Hepatocyte (in vitro differentiated cells): ENCODE results near the gene ARAP1. TPM values are rescaled to one million over a fixed set of nuclear protein-coding genes. Genes with fewer than 3 reads are reported as not detected.

Experiments used
- DNase-seq: peaks from one replicate; pipeline ENCODE4 v3.0.0-alpha.2; 2016; ENCODE audit warnings: low spot score
- H2AFZ ChIP-seq: fragments of 200-600 bp; sonication (generic); 2 replicates; pipeline ENCODE4 v1.6.0; 2016; ENCODE audit warnings: antibody characterized with exemption, mild to moderate bottlenecking
- H3K27ac ChIP-seq: fragments of 200-600 bp; sonication (generic); 2 replicates; pipeline ENCODE4 v1.5.1; 2016; ENCODE audit warnings: mild to moderate bottlenecking
- H3K27me3 ChIP-seq: fragments of 200-600 bp; sonication (generic); 2 replicates; pipeline ENCODE4 v1.6.1; 2016
- H3K36me3 ChIP-seq: fragments of 200-600 bp; sonication (generic); replicated peaks from 2 replicates; pipeline ENCODE4 v1.5.1; 2016; ENCODE audit warnings: low read depth; ENCODE audit not compliant: insufficient read depth
- H3K4me1 ChIP-seq: fragments of 200-600 bp; sonication (generic); 2 replicates; pipeline ENCODE4 v1.5.1; 2016; ENCODE audit warnings: mild to moderate bottlenecking, moderate library complexity; ENCODE audit not compliant: insufficient read depth
- H3K4me2 ChIP-seq: fragments of 200-600 bp; sonication (generic); 2 replicates; pipeline ENCODE4 v1.6.0; 2016
- H3K4me3 ChIP-seq: fragments of 200-600 bp; sonication (generic); 2 replicates; pipeline ENCODE4 v1.5.1; 2016; ENCODE audit warnings: mild to moderate bottlenecking
- H3K79me2 ChIP-seq: fragments of 200-600 bp; sonication (generic); 2 replicates; pipeline ENCODE4 v1.6.0; 2017; ENCODE audit warnings: mild to moderate bottlenecking
- H3K9me2 ChIP-seq: fragments of 200-600 bp; sonication (generic); replicated peaks from 2 replicates; pipeline ENCODE4 v1.6.0; 2017; ENCODE audit warnings: mild to moderate bottlenecking; ENCODE audit not compliant: insufficient read depth
- H3K9me3 ChIP-seq: fragments of 200-600 bp; sonication (generic); 2 replicates; pipeline ENCODE4 v1.5.1; 2016; ENCODE audit warnings: low read depth, mild to moderate bottlenecking
- H4K20me1 ChIP-seq: fragments of 200-600 bp; sonication (generic); 2 replicates; pipeline ENCODE4 v1.6.0; 2016; ENCODE audit warnings: mild to moderate bottlenecking; ENCODE audit not compliant: insufficient read depth, poor library complexity, severe bottlenecking
- CTCF ChIP-seq: fragments of 200-600 bp; sonication (generic); IDR thresholded peaks from 2 replicates; pipeline ENCODE4 v1.5.1; 2016; ENCODE audit warnings: antibody characterized with exemption, mild to moderate bottlenecking; ENCODE audit not compliant: poor library complexity
- EZH2 ChIP-seq: fragments of 200-600 bp; sonication (generic); IDR thresholded peaks from 2 replicates; pipeline ENCODE4 v1.6.1; 2016; ENCODE audit warnings: antibody characterized with exemption, mild to moderate bottlenecking, borderline replicate concordance
- EZH2phosphoT487 ChIP-seq: fragments of 200-600 bp; sonication (generic); IDR thresholded peaks from one replicate; pipeline ENCODE4 v1.6.1; 2018; ENCODE audit warnings: antibody characterized with exemption, mild to moderate bottlenecking, low read depth, moderate library complexity; ENCODE audit not compliant: unreplicated experiment, severe bottlenecking
- WGBS: methylation state at CpG from one replicate; pipeline ENCODE4 v1.1.6; 2016; ENCODE audit warnings: low lambda C conversion rate; ENCODE audit errors: missing lambda C conversion rate; 5-methylcytosine and 5-hydroxymethylcytosine counted together
- polyA plus RNA-seq: library from polyadenylated mRNA; unstranded; fragments of >200 nt; fragmentation: Nextera tagmentation; extraction: Ambion mirVana; gene quantifications from 2 replicates; pipeline ENCODE4 v1.2.1, GENCODE V29; 2016
- total RNA-seq: library from RNA; depleted of rRNA; stranded (reverse); fragments of >200 nt; gene quantifications from 2 replicates; pipeline ENCODE4 v1.2.3, GENCODE V29; 2014

The ARAP1 gene
- total and polyA plus RNA-seq, 2 experiments from 2014 or later, result 60.2 to 118 TPM

DNA sequence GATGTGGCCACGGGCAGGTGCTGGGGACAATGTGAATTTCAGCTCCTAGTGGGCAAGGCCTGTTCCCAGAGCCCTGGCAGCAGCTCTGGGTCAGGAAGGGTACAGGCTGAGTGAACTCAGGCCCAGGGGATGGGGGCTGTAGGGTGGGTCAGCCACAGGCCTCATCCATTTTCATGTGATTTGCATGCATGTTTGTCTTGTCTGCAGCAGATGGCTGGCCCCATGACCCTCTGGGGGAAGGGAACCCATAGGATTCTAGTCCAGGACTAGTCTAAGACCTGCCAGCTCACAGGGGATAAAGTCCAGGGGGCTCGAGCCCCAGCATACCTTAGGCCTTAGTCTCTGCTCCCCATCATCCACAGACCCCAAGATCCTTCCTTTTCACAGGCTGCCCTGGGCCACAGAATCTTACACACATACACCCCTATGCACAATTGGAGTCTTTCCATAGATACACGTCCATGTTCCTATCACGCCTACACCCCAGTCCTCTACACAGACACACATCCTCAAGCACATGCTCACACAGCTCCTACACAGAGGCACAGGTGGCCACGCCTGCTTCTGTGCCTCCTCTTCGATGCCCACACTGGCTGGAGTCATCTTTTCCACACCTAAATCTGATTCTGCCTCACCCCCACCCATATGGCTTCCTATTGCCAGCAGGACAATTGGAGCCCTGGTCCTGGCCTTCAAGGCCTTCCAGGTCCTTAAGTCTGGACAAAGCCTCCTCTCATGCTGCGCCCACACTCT lies 103.6 kb downstream of the ARAP1 start:
- no peaks in the 10 kb centered on the region for H3K4me1 ChIP-seq
- H2AFZ ChIP-seq, result no peak overlapping the region
- H4K20me1 ChIP-seq, result no peaks in the 10 kb centered on the region
- TF ChIP-seq CTCF (no peak), EZH2phosphoT487 (no peak)
- H3K4me3 ChIP-seq, result no peak overlapping the region
- WGBS, result 84% methylated on average over 7 of the region's 7 CpGs
- H3K27me3 ChIP-seq, result no peaks in the 10 kb centered on the region
- no peak for DNase-seq
- no peaks in the 10 kb centered on the region for H3K79me2 ChIP-seq
- H3K9me2 ChIP-seq, result no peaks in the 10 kb centered on the region
- H3K27ac ChIP-seq, result no peak overlapping the region
- H3K4me2 ChIP-seq, result no peak overlapping the region
- no peaks in the 10 kb centered on the region for H3K36me3 ChIP-seq
- no peaks in the 10 kb centered on the region for H3K9me3 ChIP-seq

DNA sequence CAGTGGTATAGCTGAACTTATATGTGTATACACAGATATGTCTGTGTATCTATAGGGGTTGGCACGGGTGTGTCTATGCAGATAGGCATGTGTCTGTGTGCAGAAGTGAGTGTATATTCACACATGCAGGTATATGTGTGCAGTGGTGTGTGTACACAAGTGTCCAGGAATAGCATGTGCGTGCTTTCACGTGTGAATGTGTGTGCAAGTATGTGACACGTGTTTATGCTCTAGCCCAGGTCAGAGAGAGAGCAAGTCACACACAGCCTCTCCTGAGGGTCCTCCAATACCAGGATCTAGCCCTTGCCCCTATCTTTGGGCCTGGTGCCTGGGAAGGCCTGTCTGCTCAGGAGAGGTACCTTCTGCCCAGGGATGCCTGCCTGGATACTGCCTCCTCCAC lies 104.3 kb downstream of the ARAP1 start:
- Histone ChIP-seq H3K4me2 (no peak overlapping the region), H3K36me3 (no peaks in the 10 kb centered on the region), H3K27me3 (no peaks in the 10 kb centered on the region), H3K4me1 (peaks cover under 1% of the 10 kb centered on the region), H4K20me1 (no peaks in the 10 kb centered on the region), H3K79me2 (no peaks in the 10 kb centered on the region), H3K9me3 (no peaks in the 10 kb centered on the region), H3K4me3 (no peak overlapping the region), H3K9me2 (no peaks in the 10 kb centered on the region), H2AFZ (no peak overlapping the region), H3K27ac (no peak overlapping the region)
- no peak for TF ChIP-seq EZH2
- no peak for TF ChIP-seq EZH2phosphoT487
- no peak for TF ChIP-seq CTCF
- DNase-seq, result no peak
- 92% methylated on average over 4 of the region's 4 CpGs for WGBS

DNA sequence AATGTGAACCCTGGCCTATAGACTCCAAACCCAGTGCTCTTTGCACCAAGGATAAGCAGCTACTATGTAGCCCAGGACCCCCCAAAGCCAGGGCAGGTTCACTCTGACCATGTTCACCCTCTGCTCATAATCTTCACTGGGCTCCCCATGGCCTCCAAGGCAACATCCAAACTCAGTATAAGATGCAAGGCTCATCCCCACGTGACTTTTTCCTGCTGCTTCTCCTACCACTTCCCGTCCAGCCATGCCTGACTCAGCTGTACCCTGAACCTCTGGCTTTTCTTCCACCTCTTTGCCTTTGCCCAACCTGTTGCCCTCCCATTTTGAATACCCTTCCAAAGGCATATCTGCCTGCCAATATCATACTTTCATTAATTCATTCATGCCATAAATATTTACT lies 105.7 kb downstream of the ARAP1 start:
- peaks cover 6% of the 10 kb centered on the region for H3K27me3 ChIP-seq
- no peak for TF ChIP-seq EZH2phosphoT487
- TF ChIP-seq EZH2, result no peak
- TF ChIP-seq CTCF, result no peak
- H3K9me2 ChIP-seq, result no peaks in the 10 kb centered on the region
- H3K4me1 ChIP-seq, result peaks cover 5% of the 10 kb centered on the region
- no peak overlapping the region for H3K4me3 ChIP-seq
- no peak overlapping the region for H2AFZ ChIP-seq
- H3K9me3 ChIP-seq, result no peaks in the 10 kb centered on the region
- H3K4me2 ChIP-seq, result no peak overlapping the region
- H4K20me1 ChIP-seq, result no peaks in the 10 kb centered on the region
- H3K79me2 ChIP-seq, result no peaks in the 10 kb centered on the region
- no peak overlapping the region for H3K27ac ChIP-seq
- H3K36me3 ChIP-seq, result no peaks in the 10 kb centered on the region
- WGBS, result 85% methylated on average over 2 of the region's 2 CpGs
- DNase-seq, result no peak
